Liver (tissue), 9 donors: ENCODE results near the gene TCF12. TPM values are rescaled to one million over a fixed set of nuclear protein-coding genes. Genes with fewer than 3 reads are reported as not detected.

ENCODE experiments used
- DNase-seq: peaks from one replicate; pipeline ENCODE4 v3.0.0-alpha.2; 2017; ENCODE audit warnings: low spot score
- H3K27ac ChIP-seq, 2 donors: one replicate each; pipeline ENCODE4 v1.7.0; 2013; ENCODE audit warnings: inconsistent platforms in 2 of 2, low read length in 2 of 2, control low read depth in 1 of 2, low read depth in 1 of 2, mild to moderate bottlenecking in 1 of 2
- H3K27me3 ChIP-seq, 4 donors: one replicate each; pipeline versions ENCODE4 v1.6.1 to v1.7.0; 2013; ENCODE audit warnings: low read length in 3 of 4, inconsistent platforms in 1 of 4, mild to moderate bottlenecking in 1 of 4, moderate library complexity in 1 of 4; ENCODE audit not compliant: control insufficient read depth in 4 of 4, insufficient read depth in 4 of 4
- H3K36me3 ChIP-seq, 4 donors: one replicate each; pipeline versions ENCODE4 v1.6.1 to v1.7.0; 2013; ENCODE audit warnings: low read length in 3 of 4, mild to moderate bottlenecking in 3 of 4, low read depth in 1 of 4, moderate library complexity in 1 of 4; ENCODE audit not compliant: control insufficient read depth in 4 of 4, insufficient read depth in 3 of 4
- H3K4me1 ChIP-seq, 4 donors: one replicate each; pipeline versions ENCODE4 v1.6.1 to v1.7.0; 2013; ENCODE audit warnings: low read length in 3 of 4, mild to moderate bottlenecking in 3 of 4, moderate library complexity in 1 of 4; ENCODE audit not compliant: control insufficient read depth in 4 of 4, insufficient read depth in 4 of 4
- H3K4me3 ChIP-seq, 3 donors: one replicate each; pipeline versions ENCODE4 v1.6.1 to v1.7.0; 2013; ENCODE audit warnings: low read length in 3 of 3, control low read depth in 1 of 3, low read depth in 1 of 3, mild to moderate bottlenecking in 1 of 3
- H3K9ac ChIP-seq, 2 donors: one replicate each; pipeline ENCODE4 v1.7.0; 2013; ENCODE audit warnings: low read length in 2 of 2, mild to moderate bottlenecking in 2 of 2, moderate library complexity in 2 of 2, control low read depth in 1 of 2, low read depth in 1 of 2
- H3K9me3 ChIP-seq, 4 donors: one replicate each; pipeline versions ENCODE4 v1.6.1 to v1.7.0; 2013; ENCODE audit warnings: low read length in 3 of 4; ENCODE audit not compliant: control insufficient read depth in 4 of 4
- ATF3 ChIP-seq: IDR thresholded peaks from 2 replicates; pipeline ENCODE4 v1.6.1; 2016; ENCODE audit warnings: antibody characterized with exemption
- CTCF ChIP-seq: fragments of 150-350 bp; IDR thresholded peaks from 2 replicates; pipeline ENCODE4 v1.5.1; 2017; ENCODE audit warnings: improper control_type of control experiment, low read depth, low read length; ENCODE audit not compliant: missing input control
- EGR1 ChIP-seq, 2 donors: IDR thresholded peaks; 2 replicates each; pipeline ENCODE4 v1.6.1; 2016 to 2018; ENCODE audit warnings: antibody characterized with exemption in 2 of 2, low read depth in 2 of 2
- FOXA1 ChIP-seq: IDR thresholded peaks from 2 replicates; pipeline ENCODE4 v1.6.1; 2016; ENCODE audit warnings: antibody characterized with exemption
- GABPA ChIP-seq, 2 donors: IDR thresholded peaks in 1 of 2; conservative IDR thresholded peaks in 1 of 2; 2 replicates each; pipeline ENCODE4 v1.6.1; 2016; ENCODE audit warnings: antibody characterized with exemption in 2 of 2, mild to moderate bottlenecking in 1 of 2, moderate library complexity in 1 of 2
- HNF4A ChIP-seq, 2 donors: conservative IDR thresholded peaks; 2 replicates each; pipeline ENCODE4 v1.6.1; 2016; ENCODE audit warnings: antibody characterized with exemption in 2 of 2, mild to moderate bottlenecking in 2 of 2
- JUND ChIP-seq, 2 donors: IDR thresholded peaks; 2 replicates each; pipeline ENCODE4 v1.6.1; 2016; ENCODE audit warnings: antibody characterized with exemption in 2 of 2
- NR2F2 ChIP-seq: IDR thresholded peaks from 2 replicates; pipeline ENCODE4 v1.6.1; 2016; ENCODE audit warnings: antibody characterized with exemption
- RAD21 ChIP-seq, 2 donors: IDR thresholded peaks; 2 replicates each; pipeline ENCODE4 v1.6.1; 2016; ENCODE audit warnings: antibody characterized with exemption in 2 of 2, mild to moderate bottlenecking in 2 of 2
- REST ChIP-seq: IDR thresholded peaks from 2 replicates; pipeline ENCODE4 v1.6.1; 2016; ENCODE audit warnings: antibody characterized with exemption, mild to moderate bottlenecking
- RXRA ChIP-seq, 2 donors: IDR thresholded peaks; 2 replicates each; pipeline ENCODE4 v1.6.1; 2017 to 2018; ENCODE audit warnings: antibody characterized with exemption in 2 of 2, mild to moderate bottlenecking in 1 of 2
- SP1 ChIP-seq: IDR thresholded peaks from 2 replicates; pipeline ENCODE4 v1.6.1; 2018; ENCODE audit warnings: antibody characterized with exemption, mild to moderate bottlenecking
- TAF1 ChIP-seq: conservative IDR thresholded peaks from 2 replicates; pipeline ENCODE4 v1.6.1; 2016; ENCODE audit warnings: antibody characterized with exemption, mild to moderate bottlenecking
- YY1 ChIP-seq: IDR thresholded peaks from 2 replicates; pipeline ENCODE4 v1.6.1; 2016; ENCODE audit warnings: antibody characterized with exemption, mild to moderate bottlenecking
- WGBS: extraction: QIAGEN DNeasy Blood & Tissue Kit; methylation state at CpG from one replicate; pipeline ENCODE4 v1.1.7; 2013; 5-methylcytosine and 5-hydroxymethylcytosine counted together
- polyA plus RNA-seq, 2 donors: library from polyadenylated mRNA; stranded (reverse) in 1 of 2; unstranded in 1 of 2; fragments of 200-250 nt in 1 of 2; fragments of >200 nt in 1 of 2; fragmentation: Nextera tagmentation in 1 of 2; extraction: Ambion mirVana in 1 of 2; gene quantifications; one replicate each; pipeline versions ENCODE4 v1.2.1 to v1.2.3, GENCODE V29; 2013 to 2015
- total RNA-seq, 2 donors: library from RNA; depleted of rRNA; stranded (reverse); fragments of >200 nt; gene quantifications; one replicate each; pipeline ENCODE4 v1.2.3, GENCODE V29; 2014
- donor health status: healthy.
- donor health status: healthy.
- donor health status: healthy.
- donor health status: healthy.
- donor health status: healthy.

TCF12 gene
- total and polyA plus RNA-seq, 4 donors, result 8.7 to 38.3 (median 22.3) TPM

GRCh38 chr15:57069423-57069822, 151.0 kb downstream of the TCF12 start (continued):
- TF ChIP-seq GABPA (IDR thresholded peaks at IDR 0.05 in 1 of 2, conservative IDR thresholded peaks at IDR 0.05 in 1 of 2), result no peak
- TF ChIP-seq SP1, result no peak
- no peak for TF ChIP-seq EGR1 (IDR thresholded peaks at IDR 0.05; ENCODE audit: low read depth in 2 of 2)
- TF ChIP-seq FOXA1, result no peak
- TF ChIP-seq YY1, result no peak
- TF ChIP-seq NR2F2, result no peak
- no peak for TF ChIP-seq TAF1
- no peak for TF ChIP-seq HNF4A (conservative IDR thresholded peaks at IDR 0.05)
- no peak for TF ChIP-seq ATF3
- no peak for TF ChIP-seq JUND (IDR thresholded peaks at IDR 0.05)

GRCh38 chr15:57070674-57071073, 152.2 kb downstream of the TCF12 start:
- H3K27ac ChIP-seq, result no peak overlapping the region
- no peaks in the 10 kb centered on the region for H3K9me3 ChIP-seq
- no peak overlapping the region for H3K4me3 ChIP-seq
- H3K4me1 ChIP-seq, result no peaks in the 10 kb centered on the region
- H3K27me3 ChIP-seq, result no peaks in the 10 kb centered on the region
- H3K36me3 ChIP-seq, result no peaks in the 10 kb centered on the region
- 97% methylated on average over 1 of the region's 1 CpG for WGBS
- TF ChIP-seq TAF1 (no peak), GABPA (IDR thresholded peaks at IDR 0.05 in 1 of 2, conservative IDR thresholded peaks at IDR 0.05 in 1 of 2) (no peak)
- no peak overlapping the region for H3K9ac ChIP-seq
- no peak for DNase-seq

- no peaks in the 10 kb centered on the region for H3K27me3 ChIP-seq
- no peak overlapping the region for H3K9ac ChIP-seq
- no peaks in the 10 kb centered on the region for H3K9me3 ChIP-seq
- no peaks in the 10 kb centered on the region for H3K4me1 ChIP-seq
- no peak overlapping the region for H3K4me3 ChIP-seq
- H3K27ac ChIP-seq, result no peak overlapping the region
- TF ChIP-seq YY1, result no peak
- TF ChIP-seq HNF4A (conservative IDR thresholded peaks at IDR 0.05), result no peak
- TF ChIP-seq ATF3, result no peak
- TF ChIP-seq RXRA (IDR thresholded peaks at IDR 0.05), result no peak
- no peak for TF ChIP-seq RAD21 (IDR thresholded peaks at IDR 0.05)
- TF ChIP-seq REST, result no peak
- no peak for TF ChIP-seq CTCF
- no peak for TF ChIP-seq EGR1 (IDR thresholded peaks at IDR 0.05; ENCODE audit: low read depth in 2 of 2)
- TF ChIP-seq FOXA1, result no peak
- no peak for TF ChIP-seq TAF1
- TF ChIP-seq JUND (IDR thresholded peaks at IDR 0.05), result no peak
- WGBS, result 76% methylated on average over 5 of the region's 5 CpGs
- no peak for DNase-seq
- no peaks in the 10 kb centered on the region for H3K36me3 ChIP-seq
These were observed 161.0 kb downstream of the TCF12 start for GRCh38 chr15:57079446-57079845.
